Activated CD8-positive, alpha-beta memory T cell treated with anti-CD3 and anti-CD28 coated beads, Interleukin-2, amount 50 U/mL, for 48 hours (primary cell): Measurements from ENCODE around the gene GFY.

Experiments
- DNase-seq: peaks from one replicate; pipeline ENCODE4 v3.0.0-alpha.2; 2020

Gene GFY

GRCh38 chr19:49408816-49409440, 16.3 kb upstream of the GFY start:
- no peak for DNase-seq

GRCh38 chr19:49409441-49410029, 15.7 kb upstream of the GFY start:
- no peak for DNase-seq

- no peak for DNase-seq
Measured at GRCh38 chr19:49411681-49412326, 13.4 kb upstream of the GFY start.

GRCh38 chr19:49413348-49413747, 11.8 kb upstream of the GFY start:
- no peak for DNase-seq

- no peak for DNase-seq
Measured at GRCh38 chr19:49414256-49414655, 10.9 kb upstream of the GFY start.

- DNase-seq: no peak
Measured at GRCh38 chr19:49415102-49415809, 9.9 kb upstream of the GFY start.

- no peak for DNase-seq
Measured at GRCh38 chr19:49415810-49416200, 9.4 kb upstream of the GFY start.

- no peak for DNase-seq
Measured at GRCh38 chr19:49417088-49417487, 8.1 kb upstream of the GFY start.

- DNase-seq: no peak
Measured at GRCh38 chr19:49418511-49418910, 6.7 kb upstream of the GFY start.

GRCh38 chr19:49419173-49419572, 6.0 kb upstream of the GFY start:
- DNase-seq: no peak

- no peak for DNase-seq
Measured at GRCh38 chr19:49420227-49420626, 5.0 kb upstream of the GFY start.

- DNase-seq: peak; percentile 77
Measured at GRCh38 chr19:49421039-49421877, 3.9 kb upstream of the GFY start.

- DNase-seq: no peak
Measured at GRCh38 chr19:49421878-49422202, 3.3 kb upstream of the GFY start.

GRCh38 chr19:49422407-49423070, 2.6 kb upstream of the GFY start:
- peak; percentile 79 for DNase-seq

GRCh38 chr19:49423071-49423984, 1.9 kb upstream of the GFY start, which contains the start of gene PTH2:
TSS of gene PTH2 (minus strand) at chr19:49423441. CDS start at chr19:49423339, 102 bp downstream.
- DNase-seq: no peak

- no peak for DNase-seq
Measured at GRCh38 chr19:49423985-49424303, 1.2 kb upstream of the GFY start.

- DNase-seq: peak; percentile 75
Measured at GRCh38 chr19:49425922-49426592, 869 bp downstream of the GFY start.

- no peak for DNase-seq
Measured at GRCh38 chr19:49427339-49427738, 2.2 kb downstream of the GFY start.

- DNase-seq: no peak
Measured at GRCh38 chr19:49427855-49428546, 2.8 kb downstream of the GFY start.
